H1 (cell line): ENCODE data around the gene RASL10A. TPM values are rescaled to one million over a fixed set of nuclear protein-coding genes. Genes with fewer than 3 reads are reported as not detected.

Experiments used
- BCL11A ChIP-seq, 2 experiments: IDR thresholded peaks; one replicate each; pipeline ENCODE4 v1.6.1; 2011; ENCODE audit warnings: low read depth in 2 of 2, low read length in 2 of 2, mild to moderate bottlenecking in 2 of 2
- KDM4A ChIP-seq: IDR thresholded peaks from one replicate; pipeline ENCODE4 v1.7.1; 2012; ENCODE audit warnings: low read depth, mild to moderate bottlenecking, moderate library complexity, low read length, inconsistent platforms; ENCODE audit not compliant: severe bottlenecking
- RXRA ChIP-seq: IDR thresholded peaks from 2 replicates; pipeline ENCODE4 v1.6.1; 2011; ENCODE audit warnings: low read depth, mild to moderate bottlenecking, low read length, moderate library complexity; ENCODE audit not compliant: insufficient read depth
- SUZ12 ChIP-seq: fragments of 200-600 bp; sonication (generic); IDR thresholded peaks from 2 replicates; pipeline ENCODE4 v1.6.1; 2012; ENCODE audit warnings: mild to moderate bottlenecking, inconsistent platforms, low read length, moderate library complexity, mixed read lengths
- polyA plus RNA-seq, 7 experiments: library from polyadenylated mRNA; depleted of rRNA in 3 of 7; stranded (reverse) in 5 of 7; unstranded in 2 of 7; fragments of >200 nt in 5 of 7; fragments of 200-250 nt in 2 of 7; gene quantifications; 1 replicate in 5 of 7; 2 replicates in 1 of 7; 4 replicates in 1 of 7; pipeline versions ENCODE4 v1.2.1 to v1.2.3, GENCODE V29; 2011 to 2013; ENCODE audit warnings: missing spikeins in 2 of 7, mixed read lengths in 2 of 7
- total RNA-seq: library from RNA; stranded (reverse); fragmentation: NEBNext Ultra II Directional; extraction: Animal tissue kit (Norgen Biotek cat#: 25700); gene quantifications from 2 replicates; pipeline ENCODE4 v1.2.1, GENCODE V29; 2021

Gene RASL10A
- total and polyA plus RNA-seq, 2 of the 8 experiments (the other 6 are each of a cell fraction or from before 2014, with no cell fraction given) = 1.1 to 1.5 TPM

GRCh38 chr22:29337631-29338284 is 22.3 kb upstream of the RASL10A start (continued):
- no peak for TF ChIP-seq SUZ12
- no peak for TF ChIP-seq BCL11A (IDR thresholded peaks at IDR 0.05; ENCODE audit: low read depth in 2 of 2, low read length in 2 of 2)
- TF ChIP-seq RXRA = no peak
- TF ChIP-seq KDM4A = no peak
